Measurements from ENCODE around the gene RNF224.

- TF ChIP-seq, protein P1, sequence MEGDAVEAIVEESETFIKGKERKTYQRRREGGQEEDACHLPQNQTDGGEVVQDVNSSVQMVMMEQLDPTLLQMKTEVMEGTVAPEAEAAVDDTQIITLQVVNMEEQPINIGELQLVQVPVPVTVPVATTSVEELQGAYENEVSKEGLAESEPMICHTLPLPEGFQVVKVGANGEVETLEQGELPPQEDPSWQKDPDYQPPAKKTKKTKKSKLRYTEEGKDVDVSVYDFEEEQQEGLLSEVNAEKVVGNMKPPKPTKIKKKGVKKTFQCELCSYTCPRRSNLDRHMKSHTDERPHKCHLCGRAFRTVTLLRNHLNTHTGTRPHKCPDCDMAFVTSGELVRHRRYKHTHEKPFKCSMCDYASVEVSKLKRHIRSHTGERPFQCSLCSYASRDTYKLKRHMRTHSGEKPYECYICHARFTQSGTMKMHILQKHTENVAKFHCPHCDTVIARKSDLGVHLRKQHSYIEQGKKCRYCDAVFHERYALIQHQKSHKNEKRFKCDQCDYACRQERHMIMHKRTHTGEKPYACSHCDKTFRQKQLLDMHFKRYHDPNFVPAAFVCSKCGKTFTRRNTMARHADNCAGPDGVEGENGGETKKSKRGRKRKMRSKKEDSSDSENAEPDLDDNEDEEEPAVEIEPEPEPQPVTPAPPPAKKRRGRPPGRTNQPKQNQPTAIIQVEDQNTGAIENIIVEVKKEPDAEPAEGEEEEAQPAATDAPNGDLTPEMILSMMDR (IDR thresholded peaks at IDR 0.05), result no peak
- TF ChIP-seq YY1 (IDR thresholded peaks at IDR 0.05; ENCODE audit: low read depth), result no peak
- TF ChIP-seq RAD21 (IDR thresholded peaks at IDR 0.05; ENCODE audit: low read length), result no peak
- no peak for TF ChIP-seq EP300 (IDR thresholded peaks at IDR 0.05; ENCODE audit: borderline replicate concordance in 1 of 2, low read depth in 1 of 2, low read length in 1 of 2)
- TF ChIP-seq GABPA (IDR thresholded peaks at IDR 0.05; ENCODE audit: low read depth), result no peak
- TF ChIP-seq ELF1 (IDR thresholded peaks at IDR 0.05), result no peak
These were observed 44.5 kb upstream of the RNF224 start for GRCh38 chr9:137182836-137183235.

Data from SK-N-SH (cell line).